IPS DF 4.7 (cell line): ENCODE measurements around the gene KRTAP5-3.

Experiments used
- DNase-seq: peaks from one replicate; pipeline ENCODE4 v3.0.0-alpha.2; 2013; ENCODE audit warnings: low spot score; ENCODE audit errors: extremely low read depth

Gene KRTAP5-3

GRCh38 chr11:1565173-1565903, 42.9 kb downstream of the KRTAP5-3 start:
- no peak for DNase-seq

- DNase-seq = no peak
Measured at GRCh38 chr11:1564535-1565172, 43.6 kb downstream of the KRTAP5-3 start.

- DNase-seq = no peak
Measured at GRCh38 chr11:1563697-1564534, 44.3 kb downstream of the KRTAP5-3 start.

GRCh38 chr11:1563149-1563638, 45.1 kb downstream of the KRTAP5-3 start:
- DNase-seq = no peak

GRCh38 chr11:1562469-1563148, 45.7 kb downstream of the KRTAP5-3 start:
- DNase-seq = no peak

GRCh38 chr11:1561955-1562354, 46.3 kb downstream of the KRTAP5-3 start:
- DNase-seq = no peak

- no peak for DNase-seq
Measured at GRCh38 chr11:1561266-1561665, 47.0 kb downstream of the KRTAP5-3 start.

GRCh38 chr11:1560649-1561251, 47.5 kb downstream of the KRTAP5-3 start:
- no peak for DNase-seq

- DNase-seq = no peak
Measured at GRCh38 chr11:1560002-1560648, 48.1 kb downstream of the KRTAP5-3 start.

- no peak for DNase-seq
Measured at GRCh38 chr11:1559111-1559951, 48.9 kb downstream of the KRTAP5-3 start.

GRCh38 chr11:1558775-1559110, 49.5 kb downstream of the KRTAP5-3 start:
- DNase-seq = no peak

- DNase-seq = no peak
Measured at GRCh38 chr11:1557904-1558774, 50.1 kb downstream of the KRTAP5-3 start.
